ENCODE results near the gene WIZ. TPM values are rescaled to one million over a fixed set of nuclear protein-coding genes. Genes with fewer than 3 reads are reported as not detected.

Gene WIZ
- total and polyA plus RNA-seq, 9 of the 15 experiments (the other 6 are each of a cell fraction or from before 2014, with no cell fraction given): 0.06 to 37.5 (median 4.8) TPM

DNA sequence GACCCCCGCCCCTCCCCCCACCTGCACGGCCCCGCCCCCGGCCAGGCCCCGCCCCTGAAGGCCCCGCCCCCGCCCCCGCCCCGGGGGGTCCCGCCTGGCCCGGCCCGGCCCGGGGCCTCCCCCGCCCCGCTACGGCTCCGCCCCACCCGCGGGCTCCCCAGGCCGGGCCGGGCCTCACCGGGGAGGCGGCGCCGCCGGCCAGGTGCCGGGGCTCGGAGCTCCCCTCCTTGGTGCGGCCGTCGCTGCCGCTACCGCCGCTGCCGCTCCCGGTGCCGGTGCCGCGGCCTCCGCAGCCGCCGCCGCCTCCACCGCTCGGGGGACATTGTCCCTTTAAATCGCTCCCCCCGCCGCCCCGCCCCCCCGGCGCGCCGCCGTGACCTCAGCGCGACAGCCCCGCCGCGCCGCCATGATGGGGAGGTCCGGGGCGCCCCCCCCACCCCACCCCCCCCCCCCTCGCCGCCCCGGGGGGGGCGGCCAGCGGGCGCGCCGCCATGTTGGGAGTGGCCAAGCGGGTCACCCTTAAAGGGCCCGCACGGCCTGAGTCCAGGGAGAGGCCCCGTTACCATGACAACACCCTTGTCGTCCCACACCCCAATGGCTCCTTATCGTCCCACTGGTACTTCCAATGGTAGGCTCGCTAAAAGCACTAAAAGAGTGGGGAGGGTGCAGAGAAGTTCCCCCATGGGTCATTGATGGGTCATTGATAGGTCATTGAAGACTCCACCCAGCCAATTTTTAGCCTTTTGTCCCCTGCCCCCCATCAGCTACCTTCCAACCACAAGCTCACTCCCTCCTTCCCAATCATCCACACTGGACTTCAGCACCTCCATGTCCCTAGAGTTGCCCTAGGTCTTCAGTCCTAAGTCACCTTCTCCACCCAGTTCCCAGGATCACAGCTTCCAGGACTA, at the start of gene WIZ (continued):
- TF ChIP-seq, protein P1, sequence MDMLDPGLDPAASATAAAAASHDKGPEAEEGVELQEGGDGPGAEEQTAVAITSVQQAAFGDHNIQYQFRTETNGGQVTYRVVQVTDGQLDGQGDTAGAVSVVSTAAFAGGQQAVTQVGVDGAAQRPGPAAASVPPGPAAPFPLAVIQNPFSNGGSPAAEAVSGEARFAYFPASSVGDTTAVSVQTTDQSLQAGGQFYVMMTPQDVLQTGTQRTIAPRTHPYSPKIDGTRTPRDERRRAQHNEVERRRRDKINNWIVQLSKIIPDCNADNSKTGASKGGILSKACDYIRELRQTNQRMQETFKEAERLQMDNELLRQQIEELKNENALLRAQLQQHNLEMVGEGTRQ (CRISPR knock-in tag; IDR thresholded peaks at IDR 0.05): no peak
- TF ChIP-seq, protein P2, sequence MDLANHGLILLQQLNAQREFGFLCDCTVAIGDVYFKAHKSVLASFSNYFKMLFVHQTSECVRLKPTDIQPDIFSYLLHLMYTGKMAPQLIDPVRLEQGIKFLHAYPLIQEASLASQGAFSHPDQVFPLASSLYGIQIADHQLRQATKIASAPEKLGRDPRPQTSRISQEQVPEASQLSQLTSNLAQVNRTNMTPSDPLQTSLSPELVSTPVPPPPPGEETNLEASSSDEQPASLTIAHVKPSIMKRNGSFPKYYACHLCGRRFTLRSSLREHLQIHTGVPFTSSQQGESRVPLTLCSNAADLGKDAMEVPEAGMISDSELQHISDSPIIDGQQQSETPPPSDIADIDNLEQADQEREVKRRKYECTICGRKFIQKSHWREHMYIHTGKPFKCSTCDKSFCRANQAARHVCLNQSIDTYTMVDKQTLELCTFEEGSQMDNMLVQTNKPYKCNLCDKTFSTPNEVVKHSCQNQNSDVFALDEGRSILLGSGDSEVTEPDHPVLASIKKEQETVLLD (IDR thresholded peaks at IDR 0.05): no peak
- TF ChIP-seq ZNF212 (CRISPR knock-in tag; IDR thresholded peaks at IDR 0.05) (no peak), ZNF174 (CRISPR knock-in tag; IDR thresholded peaks at IDR 0.05) (no peak), FOSL1 (tag; conservative IDR thresholded peaks at IDR 0.05) (no peak), HNRNPUL1 (IDR thresholded peaks at IDR 0.05; ENCODE audit: low read length) (no peak), MYBL2 (IDR thresholded peaks at IDR 0.05; ENCODE audit: low read depth) (no peak), MYBL2 (CRISPR knock-in tag; IDR thresholded peaks at IDR 0.05; ENCODE audit: borderline replicate concordance) (no peak), GABPB1 (CRISPR knock-in tag; IDR thresholded peaks at IDR 0.05) (no peak), EHMT2 (IDR thresholded peaks at IDR 0.05) (peak; percentile 74; the same call in 1 of the 2 replicates), CSDE1 (IDR thresholded peaks at IDR 0.05) (peak in 1 of 2 experiments; percentile 91; a peak in 2 of 4 replicates), ZSCAN32 (CRISPR knock-in tag; IDR thresholded peaks at IDR 0.05) (no peak)
- TF ChIP-seq, protein P3, sequence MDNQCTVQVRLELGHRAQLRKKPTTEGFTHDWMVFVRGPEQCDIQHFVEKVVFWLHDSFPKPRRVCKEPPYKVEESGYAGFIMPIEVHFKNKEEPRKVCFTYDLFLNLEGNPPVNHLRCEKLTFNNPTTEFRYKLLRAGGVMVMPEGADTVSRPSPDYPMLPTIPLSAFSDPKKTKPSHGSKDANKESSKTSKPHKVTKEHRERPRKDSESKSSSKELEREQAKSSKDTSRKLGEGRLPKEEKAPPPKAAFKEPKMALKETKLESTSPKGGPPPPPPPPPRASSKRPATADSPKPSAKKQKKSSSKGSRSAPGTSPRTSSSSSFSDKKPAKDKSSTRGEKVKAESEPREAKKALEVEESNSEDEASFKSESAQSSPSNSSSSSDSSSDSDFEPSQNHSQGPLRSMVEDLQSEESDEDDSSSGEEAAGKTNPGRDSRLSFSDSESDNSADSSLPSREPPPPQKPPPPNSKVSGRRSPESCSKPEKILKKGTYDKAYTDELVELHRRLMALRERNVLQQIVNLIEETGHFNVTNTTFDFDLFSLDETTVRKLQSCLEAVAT (IDR thresholded peaks at IDR 0.05): no peak
- TF ChIP-seq, protein P4, sequence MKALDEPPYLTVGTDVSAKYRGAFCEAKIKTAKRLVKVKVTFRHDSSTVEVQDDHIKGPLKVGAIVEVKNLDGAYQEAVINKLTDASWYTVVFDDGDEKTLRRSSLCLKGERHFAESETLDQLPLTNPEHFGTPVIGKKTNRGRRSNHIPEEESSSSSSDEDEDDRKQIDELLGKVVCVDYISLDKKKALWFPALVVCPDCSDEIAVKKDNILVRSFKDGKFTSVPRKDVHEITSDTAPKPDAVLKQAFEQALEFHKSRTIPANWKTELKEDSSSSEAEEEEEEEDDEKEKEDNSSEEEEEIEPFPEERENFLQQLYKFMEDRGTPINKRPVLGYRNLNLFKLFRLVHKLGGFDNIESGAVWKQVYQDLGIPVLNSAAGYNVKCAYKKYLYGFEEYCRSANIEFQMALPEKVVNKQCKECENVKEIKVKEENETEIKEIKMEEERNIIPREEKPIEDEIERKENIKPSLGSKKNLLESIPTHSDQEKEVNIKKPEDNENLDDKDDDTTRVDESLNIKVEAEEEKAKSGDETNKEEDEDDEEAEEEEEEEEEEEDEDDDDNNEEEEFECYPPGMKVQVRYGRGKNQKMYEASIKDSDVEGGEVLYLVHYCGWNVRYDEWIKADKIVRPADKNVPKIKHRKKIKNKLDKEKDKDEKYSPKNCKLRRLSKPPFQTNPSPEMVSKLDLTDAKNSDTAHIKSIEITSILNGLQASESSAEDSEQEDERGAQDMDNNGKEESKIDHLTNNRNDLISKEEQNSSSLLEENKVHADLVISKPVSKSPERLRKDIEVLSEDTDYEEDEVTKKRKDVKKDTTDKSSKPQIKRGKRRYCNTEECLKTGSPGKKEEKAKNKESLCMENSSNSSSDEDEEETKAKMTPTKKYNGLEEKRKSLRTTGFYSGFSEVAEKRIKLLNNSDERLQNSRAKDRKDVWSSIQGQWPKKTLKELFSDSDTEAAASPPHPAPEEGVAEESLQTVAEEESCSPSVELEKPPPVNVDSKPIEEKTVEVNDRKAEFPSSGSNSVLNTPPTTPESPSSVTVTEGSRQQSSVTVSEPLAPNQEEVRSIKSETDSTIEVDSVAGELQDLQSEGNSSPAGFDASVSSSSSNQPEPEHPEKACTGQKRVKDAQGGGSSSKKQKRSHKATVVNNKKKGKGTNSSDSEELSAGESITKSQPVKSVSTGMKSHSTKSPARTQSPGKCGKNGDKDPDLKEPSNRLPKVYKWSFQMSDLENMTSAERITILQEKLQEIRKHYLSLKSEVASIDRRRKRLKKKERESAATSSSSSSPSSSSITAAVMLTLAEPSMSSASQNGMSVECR (CRISPR knock-in tag; IDR thresholded peaks at IDR 0.05): no peak
- TF ChIP-seq, protein P5, sequence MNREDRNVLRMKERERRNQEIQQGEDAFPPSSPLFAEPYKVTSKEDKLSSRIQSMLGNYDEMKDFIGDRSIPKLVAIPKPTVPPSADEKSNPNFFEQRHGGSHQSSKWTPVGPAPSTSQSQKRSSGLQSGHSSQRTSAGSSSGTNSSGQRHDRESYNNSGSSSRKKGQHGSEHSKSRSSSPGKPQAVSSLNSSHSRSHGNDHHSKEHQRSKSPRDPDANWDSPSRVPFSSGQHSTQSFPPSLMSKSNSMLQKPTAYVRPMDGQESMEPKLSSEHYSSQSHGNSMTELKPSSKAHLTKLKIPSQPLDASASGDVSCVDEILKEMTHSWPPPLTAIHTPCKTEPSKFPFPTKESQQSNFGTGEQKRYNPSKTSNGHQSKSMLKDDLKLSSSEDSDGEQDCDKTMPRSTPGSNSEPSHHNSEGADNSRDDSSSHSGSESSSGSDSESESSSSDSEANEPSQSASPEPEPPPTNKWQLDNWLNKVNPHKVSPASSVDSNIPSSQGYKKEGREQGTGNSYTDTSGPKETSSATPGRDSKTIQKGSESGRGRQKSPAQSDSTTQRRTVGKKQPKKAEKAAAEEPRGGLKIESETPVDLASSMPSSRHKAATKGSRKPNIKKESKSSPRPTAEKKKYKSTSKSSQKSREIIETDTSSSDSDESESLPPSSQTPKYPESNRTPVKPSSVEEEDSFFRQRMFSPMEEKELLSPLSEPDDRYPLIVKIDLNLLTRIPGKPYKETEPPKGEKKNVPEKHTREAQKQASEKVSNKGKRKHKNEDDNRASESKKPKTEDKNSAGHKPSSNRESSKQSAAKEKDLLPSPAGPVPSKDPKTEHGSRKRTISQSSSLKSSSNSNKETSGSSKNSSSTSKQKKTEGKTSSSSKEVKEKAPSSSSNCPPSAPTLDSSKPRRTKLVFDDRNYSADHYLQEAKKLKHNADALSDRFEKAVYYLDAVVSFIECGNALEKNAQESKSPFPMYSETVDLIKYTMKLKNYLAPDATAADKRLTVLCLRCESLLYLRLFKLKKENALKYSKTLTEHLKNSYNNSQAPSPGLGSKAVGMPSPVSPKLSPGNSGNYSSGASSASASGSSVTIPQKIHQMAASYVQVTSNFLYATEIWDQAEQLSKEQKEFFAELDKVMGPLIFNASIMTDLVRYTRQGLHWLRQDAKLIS (CRISPR knock-in tag; IDR thresholded peaks at IDR 0.05): no peak

Measured in K562 (cell line).